ENCODE results near the gene LDB1. TPM values are rescaled to one million over a fixed set of nuclear protein-coding genes. Genes with fewer than 3 reads are reported as not detected.

Gene LDB1
- total and polyA plus RNA-seq, 2 of the 13 experiments (the other 11 are each of a cell fraction or from before 2014, with no cell fraction given): 17.2 to 45.5 TPM

GRCh38 chr10:102132563-102133372 lies 12.6 kb upstream of the LDB1 start, which contains the start of gene PPRC1 (continued):
- no peak for TF ChIP-seq ZNF615 (CRISPR knock-in tag; IDR thresholded peaks at IDR 0.05; ENCODE audit: borderline replicate concordance)
- no peak for TF ChIP-seq CCAR2 (optimal IDR thresholded peaks at IDR 0.05; ENCODE audit: low read depth, low read length)
- TF ChIP-seq ZSCAN9 (CRISPR knock-in tag; IDR thresholded peaks at IDR 0.05; ENCODE audit: borderline replicate concordance): peak; percentile 59; the same call in 1 of the 2 replicates
- TF ChIP-seq GFI1 (CRISPR knock-in tag; IDR thresholded peaks at IDR 0.05; ENCODE audit: borderline replicate concordance): no peak; the same call in 1 of the 2 replicates
- no peak for TF ChIP-seq ZNF432 (CRISPR knock-in tag; IDR thresholded peaks at IDR 0.05; ENCODE audit: borderline replicate concordance)
- no peak; the same call in 1 of the 2 replicates for TF ChIP-seq STAT5B (CRISPR knock-in tag; IDR thresholded peaks at IDR 0.05)
- TF ChIP-seq ZNF772 (CRISPR knock-in tag; IDR thresholded peaks at IDR 0.05): no peak; the same call in 1 of the 2 replicates
- peak; percentile 67 for TF ChIP-seq RAD21 (CRISPR knock-in tag; IDR thresholded peaks at IDR 0.05)
- 0 out of 2 replicates have a peak, but pooled peaks have one; percentile 31 for TF ChIP-seq PPARG (CRISPR knock-in tag; conservative IDR thresholded peaks at IDR 0.05)
- no peak for TF ChIP-seq NFAT5 (CRISPR knock-in tag; IDR thresholded peaks at IDR 0.05)
- peak; percentile 76; the same call in 1 of the 2 replicates for TF ChIP-seq MAX (IDR thresholded peaks at IDR 0.05)
- TF ChIP-seq, protein P1, sequence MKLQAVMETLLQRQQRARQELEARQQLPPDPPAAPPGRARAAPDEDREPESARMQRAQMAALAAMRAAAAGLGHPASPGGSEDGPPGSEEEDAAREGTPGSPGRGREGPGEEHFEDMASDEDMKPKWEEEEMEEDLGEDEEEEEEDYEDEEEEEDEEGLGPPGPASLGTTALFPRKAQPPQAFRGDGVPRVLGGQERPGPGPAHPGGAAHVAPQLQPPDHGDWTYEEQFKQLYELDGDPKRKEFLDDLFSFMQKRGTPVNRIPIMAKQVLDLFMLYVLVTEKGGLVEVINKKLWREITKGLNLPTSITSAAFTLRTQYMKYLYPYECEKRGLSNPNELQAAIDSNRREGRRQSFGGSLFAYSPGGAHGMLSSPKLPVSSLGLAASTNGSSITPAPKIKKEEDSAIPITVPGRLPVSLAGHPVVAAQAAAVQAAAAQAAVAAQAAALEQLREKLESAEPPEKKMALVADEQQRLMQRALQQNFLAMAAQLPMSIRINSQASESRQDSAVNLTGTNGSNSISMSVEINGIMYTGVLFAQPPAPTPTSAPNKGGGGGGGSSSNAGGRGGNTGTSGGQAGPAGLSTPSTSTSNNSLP (IDR thresholded peaks at IDR 0.05; ENCODE audit: low read depth, low read length): peak; percentile 71
- TF ChIP-seq MAFG (CRISPR knock-in tag; IDR thresholded peaks at IDR 0.05): no peak
- TF ChIP-seq HNRNPL (IDR thresholded peaks at IDR 0.05; ENCODE audit: low read depth, low read length): no peak
- TF ChIP-seq MAFK (conservative IDR thresholded peaks at IDR 0.05 in 1 of 2, IDR thresholded peaks at IDR 0.05 in 1 of 2; ENCODE audit: low read length in 2 of 2): no peak
- peak; percentile 95 for TF ChIP-seq GABPB1 (CRISPR knock-in tag; IDR thresholded peaks at IDR 0.05)
- 0 out of 2 replicates have a peak, but pooled peaks have one; percentile 46 for TF ChIP-seq ZNF12 (CRISPR knock-in tag; IDR thresholded peaks at IDR 0.05)
- no peak for TF ChIP-seq FLYWCH1 (CRISPR knock-in tag; IDR thresholded peaks at IDR 0.05)
- TF ChIP-seq CBX2 (IDR thresholded peaks at IDR 0.05; ENCODE audit: low read depth, low read length): no peak
- no peak for TF ChIP-seq CBX2 (CRISPR knock-in tag; IDR thresholded peaks at IDR 0.05; ENCODE audit: low read depth)
- no peak for TF ChIP-seq KDM6A (CRISPR knock-in tag; IDR thresholded peaks at IDR 0.05; ENCODE audit: low read depth)
- no peak for TF ChIP-seq TOE1 (CRISPR knock-in tag; IDR thresholded peaks at IDR 0.05)
- no peak for TF ChIP-seq TCF7L2 (IDR thresholded peaks at IDR 0.05; ENCODE audit: low read depth, low read length)
- TF ChIP-seq SMAD9 (CRISPR knock-in tag; IDR thresholded peaks at IDR 0.05): no peak
